ENCODE data around the gene UBE2M.

- TF ChIP-seq POLR2A (IDR thresholded peaks at IDR 0.05) (no peak), CTCF (IDR thresholded peaks at IDR 0.05) (no peak), EP300 (IDR thresholded peaks at IDR 0.05) (no peak)
These were observed 48.1 kb downstream of the UBE2M start for GRCh38 chr19:58510084-58510862.
